T-helper 9 cell (primary cell): Measurements from ENCODE around the gene RALGPS2.

ENCODE experiments used
- DNase-seq: peaks from one replicate; pipeline ENCODE4 v3.0.0-alpha.2; 2020

Gene RALGPS2

GRCh38 chr1:178869119-178869697 lies 144.2 kb downstream of the RALGPS2 start:
- no peak for DNase-seq

DNA sequence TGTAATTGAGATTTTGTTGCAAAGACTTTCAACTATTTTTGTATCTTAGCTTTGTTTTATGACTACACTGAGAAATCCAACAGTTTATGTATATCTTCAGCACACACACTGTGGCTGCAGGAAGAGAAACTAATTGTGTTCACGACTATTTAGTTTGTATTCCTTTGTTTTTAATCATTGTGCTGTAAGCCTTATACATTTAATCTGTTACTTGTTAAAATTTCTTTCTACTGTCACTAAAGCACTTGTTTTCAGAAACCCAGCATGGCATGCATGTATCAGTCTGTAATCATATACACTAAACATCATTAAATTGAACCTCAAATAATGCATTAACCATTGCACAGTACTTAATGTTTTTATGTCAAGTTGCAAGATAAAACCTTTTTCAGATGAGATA lies 145.2 kb downstream of the RALGPS2 start:
- DNase-seq = no peak

GRCh38 chr1:178870944-178871343 lies 145.9 kb downstream of the RALGPS2 start, which contains the start of gene ANGPTL1:
Gene ANGPTL1 (minus strand): TSS chr1:178871077. CDS start chr1:178865776, 5,301 bp downstream.
- no peak for DNase-seq

- no peak for DNase-seq
Measured at GRCh38 chr1:178871551-178872320, 146.7 kb downstream of the RALGPS2 start.

DNA sequence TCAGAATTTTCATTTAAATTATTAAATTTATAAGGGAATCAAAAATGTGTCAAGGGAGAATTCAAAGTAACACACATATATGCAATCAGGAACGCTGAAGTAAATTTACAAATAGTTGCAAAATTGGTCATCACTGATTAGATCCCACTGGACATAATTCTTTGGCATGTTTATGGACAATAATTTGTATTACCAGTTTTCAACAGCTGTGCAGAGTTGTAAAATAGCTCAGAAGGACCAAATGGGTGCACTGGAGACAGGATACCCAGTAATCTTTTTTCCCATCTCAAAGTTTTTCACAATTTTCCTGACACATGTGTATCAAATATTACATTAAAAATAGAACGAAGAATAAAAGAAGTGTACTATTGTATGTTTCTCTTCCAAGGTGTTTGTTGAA lies 149.9 kb downstream of the RALGPS2 start:
- DNase-seq = no peak

GRCh38 chr1:178875936-178876335 lies 150.9 kb downstream of the RALGPS2 start:
- DNase-seq = no peak

DNA sequence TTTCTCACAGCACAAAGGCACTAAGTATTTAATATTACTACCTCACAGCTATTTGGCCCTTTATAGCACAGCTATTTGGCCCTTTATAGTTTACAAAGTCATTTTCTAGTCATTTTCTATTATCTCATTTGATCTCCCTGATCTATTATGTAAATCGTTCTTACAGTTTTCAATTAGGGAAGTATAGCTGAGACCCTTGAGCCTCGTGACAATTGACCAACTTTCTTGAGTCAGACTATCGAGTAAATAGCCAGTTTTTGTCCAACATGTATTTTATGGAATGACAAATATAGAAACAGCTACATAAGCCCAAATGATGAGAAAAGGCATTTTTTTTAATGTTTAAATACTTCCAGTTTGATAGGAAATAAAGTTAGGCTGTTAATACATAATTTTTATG lies 152.9 kb downstream of the RALGPS2 start:
- no peak for DNase-seq

DNA sequence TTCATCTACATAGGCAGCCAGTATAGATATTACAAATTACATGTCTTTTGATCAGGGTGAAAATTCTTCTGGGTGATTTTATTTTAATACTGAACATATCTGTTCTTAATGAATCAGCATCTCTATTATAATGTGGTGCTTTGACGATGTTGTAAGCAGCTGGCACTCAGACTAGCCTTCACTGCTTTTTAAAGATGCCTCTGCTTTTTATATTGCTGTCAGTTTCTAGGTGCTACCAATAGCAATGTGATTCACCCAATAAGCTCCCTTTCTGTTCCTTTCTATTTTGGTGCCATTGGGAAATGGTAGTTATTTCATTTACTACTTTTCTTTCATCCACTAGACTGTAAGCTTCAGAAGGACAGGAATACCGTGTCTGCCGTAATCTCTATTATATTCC lies 156.9 kb downstream of the RALGPS2 start:
- DNase-seq = no peak

DNA sequence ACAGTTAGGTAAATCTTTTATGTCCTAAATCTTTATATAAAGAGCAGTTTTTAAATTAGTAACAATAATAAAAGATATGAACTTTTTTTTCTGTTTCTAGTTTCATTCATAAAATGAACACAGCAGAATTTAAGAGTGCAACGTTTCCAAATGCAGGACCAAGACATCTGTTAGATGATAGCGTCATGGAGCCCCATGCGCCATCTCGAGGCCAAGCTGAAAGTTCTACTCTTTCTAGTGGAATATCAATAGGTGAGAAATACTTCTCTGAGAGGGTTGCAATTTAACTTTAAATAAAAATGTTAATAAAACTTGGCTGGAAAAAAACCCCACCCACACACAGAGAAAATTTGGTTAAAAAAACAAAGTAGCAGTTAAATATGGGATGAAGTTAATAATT lies 160.8 kb downstream of the RALGPS2 start:
- DNase-seq = no peak

DNA sequence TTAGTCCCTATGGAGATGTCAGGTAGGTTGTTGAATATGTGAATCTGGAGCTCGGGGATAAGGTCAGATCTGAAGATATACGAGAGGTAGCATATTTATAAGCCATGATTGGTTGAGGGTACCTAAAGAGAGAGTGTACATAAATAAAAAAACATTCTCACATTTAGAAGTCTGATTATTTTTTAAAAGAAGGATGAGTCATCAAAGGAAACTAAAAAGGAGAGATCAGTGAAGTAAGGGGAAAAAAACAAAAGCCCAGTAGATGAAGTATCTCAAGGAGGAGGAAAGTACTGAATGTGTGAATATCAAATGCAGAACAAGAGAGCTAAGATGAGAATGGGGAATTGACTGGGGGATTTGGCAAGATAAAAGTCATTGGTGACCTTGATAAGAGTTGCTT lies 161.5 kb downstream of the RALGPS2 start:
- no peak for DNase-seq

- DNase-seq = no peak
Measured at GRCh38 chr1:178895928-178896327, 170.9 kb downstream of the RALGPS2 start.

- no peak for DNase-seq
Measured at GRCh38 chr1:178898401-178898800, 173.4 kb downstream of the RALGPS2 start.

DNA sequence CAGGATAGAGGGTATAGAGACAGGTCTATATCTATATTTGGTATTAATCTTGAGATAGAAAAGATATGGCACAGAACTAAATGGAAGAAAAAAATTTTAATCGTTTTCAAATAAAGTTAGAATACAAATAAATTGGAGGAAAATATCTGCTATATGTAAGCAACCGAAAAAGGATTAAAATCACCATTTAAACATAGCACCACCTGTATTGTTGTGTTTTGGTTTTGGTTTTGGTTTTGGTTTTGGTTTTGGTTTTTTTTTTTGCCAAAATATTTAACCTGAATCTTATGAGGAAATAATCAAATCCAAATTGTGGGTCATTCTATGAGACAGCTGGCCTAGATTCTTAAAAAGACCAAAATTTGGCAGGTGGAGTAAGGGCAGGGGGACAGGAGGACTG lies 174.4 kb downstream of the RALGPS2 start:
- DNase-seq = no peak

DNA sequence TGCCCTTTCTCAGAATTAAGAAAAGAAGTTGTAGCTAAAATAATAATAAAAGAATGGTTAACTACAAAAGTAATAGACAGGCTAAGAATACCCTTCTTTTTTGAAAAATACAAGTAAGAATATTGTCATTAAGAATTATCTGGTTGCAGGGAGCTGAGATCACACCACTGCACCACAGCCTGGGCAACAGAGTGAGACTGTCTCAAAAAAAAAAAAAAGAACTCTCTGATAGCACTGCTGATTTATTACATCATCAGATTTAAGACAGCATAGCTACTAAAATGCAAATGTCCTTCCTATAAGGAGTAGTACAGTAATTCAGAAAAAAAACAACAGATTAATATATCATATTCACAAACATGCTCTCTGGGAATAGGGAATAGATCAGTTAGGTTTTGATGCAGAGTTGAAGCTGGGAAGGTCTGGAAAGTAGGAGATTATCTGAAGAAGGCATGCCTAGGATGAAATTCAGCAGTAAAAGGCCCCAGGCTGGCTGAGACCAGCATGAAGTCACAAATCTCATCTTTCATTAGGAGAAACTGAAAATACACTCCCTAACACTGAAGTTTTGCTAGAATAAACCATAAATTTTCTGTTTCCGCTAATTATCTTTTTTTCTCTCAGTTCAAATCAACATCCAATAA lies 176.6 kb downstream of the RALGPS2 start:
- DNase-seq = no peak

DNA sequence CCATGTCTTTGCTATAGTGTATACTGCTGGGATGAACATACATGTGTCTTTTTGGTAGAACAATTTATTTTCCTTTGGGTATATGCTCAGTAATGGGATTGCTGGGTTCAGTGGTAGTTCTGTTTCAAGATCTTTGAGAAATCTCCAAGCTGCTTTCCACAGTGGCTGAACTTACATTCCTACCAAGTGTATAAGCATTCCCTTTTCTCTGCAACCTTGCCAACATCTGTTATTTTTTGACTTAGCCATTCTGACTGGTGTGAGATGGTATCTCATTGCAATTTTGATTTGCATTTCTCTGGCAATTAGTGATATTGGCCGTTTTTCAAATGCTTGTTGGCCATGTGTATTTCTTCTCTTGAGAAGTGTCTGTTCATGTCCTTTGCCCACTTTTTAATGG lies 183.3 kb downstream of the RALGPS2 start:
- DNase-seq = no peak

GRCh38 chr1:178910023-178910422 lies 185.0 kb downstream of the RALGPS2 start:
- DNase-seq = no peak

- DNase-seq = no peak
Measured at GRCh38 chr1:178912597-178912996, 187.6 kb downstream of the RALGPS2 start.

DNA sequence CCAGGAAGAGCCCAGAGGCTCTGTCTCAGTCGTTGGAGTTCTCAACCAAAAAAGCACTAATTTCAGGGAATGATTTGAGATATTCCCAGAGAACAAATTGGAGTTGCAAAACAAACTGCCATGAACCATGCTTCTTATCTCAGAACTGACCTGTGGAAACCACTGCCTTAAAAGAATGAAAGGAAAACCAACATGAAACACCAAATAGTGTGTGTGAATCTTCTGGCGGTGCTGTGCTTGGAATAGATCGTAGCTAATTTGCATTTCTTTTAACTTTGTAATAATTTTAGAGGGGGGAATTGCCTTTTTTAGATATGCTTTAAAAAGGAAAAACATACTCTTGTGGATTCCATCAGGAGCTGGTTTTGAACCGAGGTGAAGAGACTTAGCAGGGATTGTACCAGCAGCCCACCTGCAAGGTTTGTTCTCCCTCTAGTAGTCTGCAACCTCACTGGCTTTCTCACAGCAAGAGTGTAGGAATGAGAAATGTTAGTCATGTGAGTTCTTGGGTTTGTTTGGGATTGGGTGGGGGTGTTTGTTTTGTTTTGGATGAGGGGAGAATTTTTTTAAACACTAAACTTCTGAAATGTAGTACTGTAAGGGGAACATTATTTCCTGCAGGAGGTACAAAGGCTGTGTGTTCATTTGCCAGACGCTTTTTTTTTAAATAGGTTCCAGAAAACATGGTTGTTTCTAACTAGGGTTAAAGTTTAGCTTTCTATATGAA lies 191.6 kb downstream of the RALGPS2 start:
- DNase-seq = no peak

DNA sequence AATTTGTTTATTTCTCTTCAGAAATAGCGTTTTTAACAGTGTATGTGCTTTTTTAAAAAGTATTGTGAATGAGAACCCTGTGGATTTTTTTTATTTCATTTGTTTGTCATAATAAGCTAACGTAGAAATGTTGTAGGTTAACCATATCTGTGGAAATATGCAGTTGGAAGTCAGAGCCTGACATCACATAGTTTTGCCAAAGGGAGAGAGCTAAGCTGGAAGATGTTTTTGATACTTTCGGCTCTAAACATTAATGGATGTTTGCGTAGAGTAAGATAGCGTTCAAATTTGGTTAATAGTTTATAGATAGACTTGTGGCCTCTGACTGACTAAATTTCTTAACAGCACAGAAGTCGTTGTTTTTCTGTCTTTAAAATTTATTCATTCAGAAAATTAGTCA lies 193.3 kb downstream of the RALGPS2 start:
- DNase-seq = no peak

DNA sequence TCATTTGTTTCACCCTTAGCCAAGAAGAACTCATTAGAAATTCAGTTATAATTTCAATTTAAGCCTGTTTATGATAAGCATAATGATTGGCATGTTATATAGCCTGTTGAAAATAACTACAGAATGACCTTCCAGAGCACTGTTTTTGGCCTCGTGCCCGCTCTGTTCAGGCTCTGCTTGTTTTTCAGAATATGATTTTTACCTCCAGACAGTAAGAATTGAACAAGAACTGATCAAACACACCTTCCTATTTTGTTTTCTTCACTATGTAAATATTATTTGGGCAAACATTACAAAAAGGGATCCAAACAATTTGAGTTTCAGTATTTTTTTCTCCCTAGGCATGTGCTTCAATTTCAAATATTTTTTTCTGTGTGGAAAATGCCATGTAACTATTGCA lies 193.9 kb downstream of the RALGPS2 start:
- no peak for DNase-seq

DNA sequence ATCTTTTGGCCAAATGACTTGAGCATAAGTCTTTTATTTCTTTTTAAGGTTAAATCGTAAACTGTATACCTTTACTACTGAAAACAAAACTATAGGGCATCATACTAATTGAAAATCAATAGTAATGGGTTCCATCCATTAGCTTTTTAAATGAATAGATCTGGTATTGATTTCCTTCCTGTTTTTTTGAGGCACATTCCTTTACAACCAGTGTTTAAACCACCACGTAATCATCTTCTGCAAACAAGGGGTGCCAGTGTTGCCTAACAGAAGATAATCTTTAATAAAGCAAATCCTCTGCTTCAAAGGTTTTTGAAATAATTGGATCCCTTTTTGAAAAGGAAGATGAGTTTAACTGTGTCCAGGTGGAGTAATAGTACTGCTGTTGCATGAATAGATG lies 194.5 kb downstream of the RALGPS2 start:
- DNase-seq = no peak

DNA sequence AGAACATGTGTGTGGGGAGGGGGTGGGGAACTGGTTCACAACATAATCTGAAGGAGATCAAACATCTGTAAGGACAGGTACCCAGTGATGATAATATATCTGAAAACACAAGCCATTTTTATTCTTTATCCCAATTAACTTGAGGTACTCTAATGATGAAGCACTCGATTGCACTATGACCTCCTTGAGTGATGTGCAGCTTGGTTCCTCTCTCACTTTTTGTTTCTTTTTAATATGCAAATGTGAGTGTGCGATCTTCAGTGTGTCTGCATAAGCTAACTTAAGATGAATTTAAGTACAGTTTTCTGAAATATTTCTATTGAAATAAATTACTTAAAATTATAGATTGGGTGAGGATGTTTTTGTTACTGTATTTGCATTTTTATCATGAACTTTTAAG lies 196.5 kb downstream of the RALGPS2 start:
- no peak for DNase-seq

- no peak for DNase-seq
Measured at GRCh38 chr1:178923512-178923911, 198.5 kb downstream of the RALGPS2 start.

DNA sequence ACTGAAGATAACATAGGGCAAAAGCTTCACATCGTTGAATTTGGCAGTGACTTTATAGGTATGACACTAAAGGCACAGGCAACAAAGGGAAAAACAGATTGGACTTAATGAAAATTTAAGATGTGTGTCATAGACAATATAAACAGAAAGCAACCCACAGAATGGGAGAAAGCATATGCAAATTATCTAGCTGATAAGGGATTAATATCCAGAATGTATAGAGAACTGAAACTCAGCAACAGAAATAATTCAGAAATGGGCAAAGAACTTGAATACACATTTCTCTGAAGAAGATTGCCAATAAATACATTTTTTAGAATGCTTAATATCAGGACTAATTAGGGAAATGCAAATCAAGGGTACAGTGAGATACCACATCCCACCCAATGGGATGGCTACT lies 201.0 kb downstream of the RALGPS2 start:
- no peak for DNase-seq
